HG03442 (cell line): ENCODE measurements around the gene TPRG1L.

Experiments
- ATAC-seq: cut with Tn5 transposase; IDR thresholded peaks from one replicate; pipeline ENCODE4 v1.9.1; 2021; ENCODE audit warnings: mild to moderate bottlenecking, moderate library complexity; ENCODE audit not compliant: unreplicated experiment

Gene TPRG1L

GRCh38 chr1:3626025-3626424 is 1.2 kb downstream of the TPRG1L start:
- ATAC-seq: no peak

- ATAC-seq: no peak
Measured at GRCh38 chr1:3627515-3628253, 2.9 kb downstream of the TPRG1L start.

- no peak for ATAC-seq
Measured at GRCh38 chr1:3628445-3628844, 3.6 kb downstream of the TPRG1L start.

GRCh38 chr1:3629561-3630160 is 4.8 kb downstream of the TPRG1L start:
- ATAC-seq: no peak

- ATAC-seq: no peak
Measured at GRCh38 chr1:3630161-3630611, 5.4 kb downstream of the TPRG1L start.

DNA sequence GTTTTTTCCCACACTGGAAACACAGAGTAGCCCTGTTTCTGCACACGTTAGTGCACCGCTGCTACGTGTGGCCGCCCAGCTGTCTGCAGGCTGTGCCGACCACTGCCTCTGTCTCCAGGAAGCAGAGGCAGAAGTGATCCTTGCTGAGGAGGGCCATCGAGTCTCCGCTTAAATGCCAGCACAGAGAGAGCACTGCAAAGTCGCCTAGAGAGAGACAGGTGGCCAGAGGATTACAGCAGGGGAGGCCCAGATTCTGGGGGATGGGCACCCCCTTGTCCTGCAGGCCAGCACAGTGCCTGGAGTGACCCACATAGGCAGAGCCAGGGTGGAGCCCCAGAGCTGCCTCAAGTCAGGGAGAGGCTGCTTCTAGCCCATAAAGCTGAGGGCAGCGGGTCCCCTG is 6.1 kb downstream of the TPRG1L start:
- no peak for ATAC-seq

DNA sequence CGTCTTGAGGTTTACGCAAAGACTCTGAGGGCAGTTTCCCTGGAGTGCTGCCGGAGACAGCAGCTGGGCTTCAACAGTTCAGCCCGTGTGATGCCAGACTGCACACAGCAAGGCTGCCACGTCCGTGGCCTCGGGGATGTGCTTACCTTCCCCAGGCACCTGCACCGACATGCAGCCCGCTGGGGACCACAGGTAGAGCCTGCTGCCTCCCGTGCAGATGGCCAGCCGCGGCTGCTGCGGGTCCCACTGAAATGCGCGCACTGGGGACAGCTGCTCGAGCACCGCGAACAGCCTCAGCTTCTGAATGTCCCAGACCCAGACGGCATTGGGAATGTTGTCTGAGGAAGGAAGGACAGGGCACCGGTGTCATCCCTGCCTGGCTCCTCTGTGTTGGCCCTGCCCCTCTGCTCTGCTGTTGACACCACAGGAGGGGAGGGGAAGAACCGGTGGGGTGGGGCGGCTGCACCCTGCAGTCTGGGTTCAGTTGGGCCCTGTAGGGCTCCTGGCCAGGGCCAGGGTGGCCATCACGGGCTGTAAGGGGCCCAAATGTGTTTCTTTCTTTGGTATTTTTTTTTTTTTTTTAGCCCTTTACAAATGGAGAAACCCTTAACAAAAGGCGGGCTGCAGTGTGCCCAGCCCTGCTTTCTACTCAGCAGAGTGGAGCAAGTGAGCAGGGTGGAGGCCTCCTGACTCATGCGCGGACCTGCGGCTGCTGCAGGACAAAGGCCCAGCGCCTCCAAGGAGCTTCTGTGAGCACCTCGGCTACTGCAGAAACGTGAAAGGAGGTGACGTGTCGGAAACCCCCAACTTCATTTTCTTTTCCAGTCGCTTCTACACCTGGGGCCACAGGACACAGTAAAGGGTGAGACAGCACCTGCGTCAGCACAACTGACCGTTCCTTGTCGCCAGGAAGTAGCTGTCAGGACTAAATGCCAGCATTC is 6.8 kb downstream of the TPRG1L start:
- ATAC-seq: no peak

DNA sequence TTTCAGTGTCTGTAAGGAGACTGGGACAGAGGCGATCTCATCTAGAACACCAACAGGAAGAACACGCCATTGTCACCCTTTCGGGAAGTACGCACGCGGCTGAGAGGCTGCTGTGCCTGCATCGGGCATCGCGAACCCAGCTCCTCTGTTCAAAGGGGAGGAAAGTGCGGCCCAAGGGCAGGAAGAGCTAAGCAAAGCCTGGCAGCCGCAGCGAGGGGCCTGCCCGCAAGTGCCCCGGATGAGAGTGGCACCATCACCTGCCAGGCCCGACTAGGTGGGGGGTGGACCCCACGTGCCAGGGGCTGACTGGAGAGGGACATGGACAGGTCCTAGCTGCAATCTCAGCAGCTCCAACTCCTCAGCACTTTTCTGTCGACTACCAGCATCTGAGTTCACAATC is 7.5 kb downstream of the TPRG1L start:
- ATAC-seq: no peak

GRCh38 chr1:3632716-3633343 is 8.0 kb downstream of the TPRG1L start:
- no peak for ATAC-seq

GRCh38 chr1:3633344-3634058 is 8.7 kb downstream of the TPRG1L start:
- ATAC-seq: no peak

DNA sequence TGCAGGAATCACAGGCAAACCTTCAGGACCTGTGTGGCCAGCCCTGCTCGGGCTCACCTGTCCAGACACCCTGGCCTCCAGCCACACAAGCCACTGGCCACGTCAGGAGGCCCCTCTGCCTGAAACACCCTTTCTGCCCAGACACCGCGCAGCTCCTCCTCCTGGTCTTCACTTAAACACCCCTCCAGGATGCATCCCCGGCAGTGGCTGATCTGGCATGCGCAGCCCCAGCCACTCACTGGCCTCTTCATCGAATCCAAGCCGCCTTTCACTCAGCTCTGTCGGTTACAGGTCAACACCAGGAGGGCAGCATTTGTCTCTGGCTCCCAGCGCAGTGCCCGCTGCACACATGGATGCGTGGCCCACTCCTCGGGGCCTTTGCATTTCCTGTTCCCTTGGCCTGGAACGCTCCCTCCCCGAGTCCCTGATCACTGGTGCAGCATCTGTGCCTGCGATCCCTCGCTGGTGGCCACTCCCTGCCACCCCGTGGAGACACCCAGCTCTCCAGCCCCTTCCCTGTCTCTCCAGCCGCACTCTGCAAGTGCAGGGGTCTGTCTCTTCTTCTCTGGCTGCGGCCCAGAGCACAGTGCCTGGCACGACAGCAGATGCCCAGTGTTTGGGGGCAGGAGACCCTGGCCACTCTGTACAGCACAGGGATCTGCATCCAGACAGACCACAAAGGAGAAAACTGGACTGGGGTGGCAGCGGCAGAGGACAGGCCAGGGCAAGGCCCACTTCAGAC is 9.4 kb downstream of the TPRG1L start:
- ATAC-seq: no peak

- no peak for ATAC-seq
Measured at GRCh38 chr1:3636080-3636479, 11.3 kb downstream of the TPRG1L start.

GRCh38 chr1:3636531-3636930 is 11.7 kb downstream of the TPRG1L start:
- ATAC-seq: no peak

DNA sequence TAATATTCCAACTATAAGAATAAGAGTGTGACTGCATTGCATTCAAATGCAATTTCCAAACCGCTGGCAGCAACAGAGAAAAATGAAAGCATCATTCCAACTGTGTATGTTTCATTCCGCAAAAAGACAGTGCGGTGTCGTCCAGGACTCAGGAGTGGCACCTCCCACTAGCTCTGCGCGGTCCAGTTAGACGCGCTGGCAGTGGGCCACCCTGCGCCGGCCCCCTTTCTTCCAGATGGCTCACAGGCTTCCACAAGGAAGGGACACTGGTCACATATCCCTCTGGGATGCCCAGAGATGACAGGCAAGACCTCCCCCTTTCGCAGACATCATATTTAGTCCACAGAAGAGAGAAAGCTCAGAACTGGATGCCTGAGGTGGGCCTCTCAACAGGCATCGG is 13.2 kb downstream of the TPRG1L start:
- no peak for ATAC-seq

DNA sequence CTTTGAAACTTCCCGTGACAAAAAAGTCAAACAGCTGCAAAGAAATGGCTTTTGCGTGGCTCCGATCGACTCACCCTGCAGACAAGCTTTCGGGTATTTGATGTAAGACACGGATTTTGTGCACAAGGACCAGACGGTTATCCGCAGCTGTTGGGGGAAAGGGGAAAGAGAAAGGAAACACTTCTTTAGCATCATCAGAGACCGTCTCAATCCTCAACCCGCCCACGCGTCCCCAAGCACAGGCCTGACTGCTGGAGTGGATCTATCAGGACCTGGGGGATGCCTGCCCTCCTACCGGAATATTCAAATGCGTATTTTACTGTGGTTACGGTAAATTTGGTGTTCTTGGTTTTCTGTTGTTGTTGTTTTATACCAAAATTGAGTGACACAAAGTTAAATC is 13.9 kb downstream of the TPRG1L start:
- no peak for ATAC-seq

GRCh38 chr1:3639397-3639911 is 14.6 kb downstream of the TPRG1L start:
- no peak for ATAC-seq

DNA sequence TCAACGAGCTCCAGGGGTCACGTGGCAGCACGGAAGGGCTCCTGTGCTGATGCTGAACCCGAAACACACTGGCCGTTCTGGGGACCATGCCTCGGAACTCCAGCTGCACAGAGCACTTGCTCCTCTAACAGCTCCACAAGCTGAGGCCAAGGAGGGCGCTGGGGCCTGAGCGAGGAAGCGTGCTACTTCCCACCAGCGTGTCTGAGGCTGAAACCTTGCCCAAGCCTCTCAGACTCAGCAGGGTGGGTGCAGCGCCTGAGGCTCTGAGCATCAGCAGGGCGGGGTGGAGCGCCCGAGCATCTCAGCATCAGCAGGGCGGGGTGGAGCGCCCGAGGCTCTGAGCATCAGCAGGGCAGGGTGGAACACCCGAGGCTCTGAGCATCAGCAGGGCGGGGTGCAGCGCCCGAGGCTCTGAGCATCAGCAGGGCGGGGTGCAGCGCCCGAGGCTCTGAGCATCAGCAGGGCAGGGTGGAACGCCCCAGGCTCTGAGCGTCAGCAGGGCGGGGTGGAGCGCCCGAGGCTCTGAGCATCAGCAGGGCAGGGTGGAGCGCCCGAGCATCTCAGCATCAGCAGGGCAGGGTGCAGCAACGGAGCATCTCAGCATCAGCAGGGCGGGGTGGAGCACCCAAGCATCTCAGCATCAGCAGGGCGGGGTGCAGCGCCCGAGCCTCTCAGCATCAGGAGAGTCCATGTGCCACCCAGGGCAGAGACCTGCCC is 15.5 kb downstream of the TPRG1L start:
- no peak for ATAC-seq

DNA sequence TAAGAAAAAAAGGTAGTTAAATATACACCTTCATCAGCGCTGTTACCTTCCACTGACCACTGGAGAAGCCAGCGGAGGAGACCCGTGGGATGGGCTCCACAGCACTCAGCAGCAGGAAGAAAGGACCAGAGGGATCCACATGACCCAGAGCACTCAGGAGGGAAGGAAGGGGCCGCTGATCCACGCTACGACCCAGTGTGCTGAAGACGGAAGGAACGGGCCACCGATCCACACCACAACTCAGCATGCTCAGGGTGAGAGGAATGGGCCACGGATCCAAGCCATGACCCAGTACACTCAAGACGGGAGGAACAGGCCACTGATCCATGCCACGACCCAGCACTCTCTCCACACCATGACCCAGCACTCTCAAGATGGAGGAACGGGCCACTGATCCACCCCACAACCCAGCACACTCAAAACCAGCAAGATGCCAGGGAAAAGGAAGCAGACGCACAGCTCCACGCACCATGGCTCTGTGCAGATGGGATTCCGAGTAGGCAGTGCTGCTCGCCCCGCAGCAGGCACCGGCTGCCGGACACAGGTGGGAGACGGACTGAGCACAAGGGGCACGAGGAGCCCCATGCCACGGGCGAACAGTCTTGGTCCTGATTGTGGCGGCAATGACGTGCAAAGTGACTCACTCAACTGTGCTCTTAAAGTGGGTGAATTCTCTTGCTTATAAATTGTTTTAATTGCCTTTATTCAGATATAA is 16.4 kb downstream of the TPRG1L start:
- no peak for ATAC-seq
